Measurements from ENCODE around the gene TM9SF3.
A peak's percentile ranks its signal among the peaks of the same experiment; 100 is the strongest.
"Not testable (repeated sequence)": the region's sequence is repeated elsewhere in the genome, so short reads cannot be mapped to it uniquely, and the experiment has no call there.

The TM9SF3 gene

GRCh38 chr10:96570511-96570910 lies 16.3 kb downstream of the TM9SF3 start:
- no peak for DNase-seq (ENCODE audit: low read depth, low spot score)

- DNase-seq (ENCODE audit: low read depth, low spot score) = no peak
Measured at GRCh38 chr10:96568402-96568801, 18.4 kb downstream of the TM9SF3 start.

GRCh38 chr10:96565774-96566173 lies 21.0 kb downstream of the TM9SF3 start:
- no peak for DNase-seq (ENCODE audit: low read depth, low spot score)

GRCh38 chr10:96560966-96561887 lies 25.6 kb downstream of the TM9SF3 start:
- DNase-seq (ENCODE audit: low read depth, low spot score) = no peak

- no peak for DNase-seq (ENCODE audit: low read depth, low spot score)
Measured at GRCh38 chr10:96560489-96560888, 26.3 kb downstream of the TM9SF3 start.

GRCh38 chr10:96556003-96556402 lies 30.8 kb downstream of the TM9SF3 start:
- DNase-seq (ENCODE audit: low read depth, low spot score) = no peak

GRCh38 chr10:96555330-96555729 lies 31.5 kb downstream of the TM9SF3 start:
- no peak for DNase-seq (ENCODE audit: low read depth, low spot score)

GRCh38 chr10:96548589-96548988 lies 38.2 kb downstream of the TM9SF3 start:
- DNase-seq (ENCODE audit: low read depth, low spot score) = no peak

- not testable (repeated sequence) for DNase-seq (ENCODE audit: low read depth, low spot score)
Measured at GRCh38 chr10:96545558-96545957, 41.3 kb downstream of the TM9SF3 start.

GRCh38 chr10:96541921-96542320 lies 44.9 kb downstream of the TM9SF3 start:
- no peak for DNase-seq (ENCODE audit: low read depth, low spot score)

- no peak for DNase-seq (ENCODE audit: low read depth, low spot score)
Measured at GRCh38 chr10:96540240-96540639, 46.6 kb downstream of the TM9SF3 start.

GRCh38 chr10:96538683-96539082 lies 48.1 kb downstream of the TM9SF3 start:
- DNase-seq (ENCODE audit: low read depth, low spot score) = no peak

GRCh38 chr10:96536129-96536528 lies 50.7 kb downstream of the TM9SF3 start:
- DNase-seq (ENCODE audit: low read depth, low spot score) = no peak

GRCh38 chr10:96532523-96532922 lies 54.3 kb downstream of the TM9SF3 start:
- no peak for DNase-seq (ENCODE audit: low read depth, low spot score)

- no peak for DNase-seq (ENCODE audit: low read depth, low spot score)
Measured at GRCh38 chr10:96529634-96530279, 57.1 kb downstream of the TM9SF3 start.

- no peak for DNase-seq (ENCODE audit: low read depth, low spot score)
Measured at GRCh38 chr10:96524741-96525140, 62.1 kb downstream of the TM9SF3 start.

- no peak for DNase-seq (ENCODE audit: low read depth, low spot score)
Measured at GRCh38 chr10:96517284-96517683, 69.5 kb downstream of the TM9SF3 start.

- DNase-seq (ENCODE audit: low read depth, low spot score) = no peak
Measured at GRCh38 chr10:96516337-96516736, 70.5 kb downstream of the TM9SF3 start.

GRCh38 chr10:96513698-96514561 lies 72.9 kb downstream of the TM9SF3 start, which contains the start of gene TLL2:
Gene TLL2, minus strand, starts transcription at chr10:96513926. Its CDS starts 241 bp downstream, at chr10:96513685.
- peak; percentile 98 for DNase-seq (ENCODE audit: low read depth, low spot score)

- no peak for DNase-seq (ENCODE audit: low read depth, low spot score)
Measured at GRCh38 chr10:96513305-96513697, 73.5 kb downstream of the TM9SF3 start.

GRCh38 chr10:96512524-96513304 lies 74.1 kb downstream of the TM9SF3 start:
- DNase-seq (ENCODE audit: low read depth, low spot score) = peak; percentile 56
